Cardiac ventricle fibroblast (primary cell): ENCODE data around the gene SLC46A1. TPM values are rescaled to one million over a fixed set of nuclear protein-coding genes. Genes with fewer than 3 reads are reported as not detected.

Source experiments
- total RNA-seq: library from RNA; depleted of rRNA; stranded (reverse); fragments of >200 nt; gene quantifications from 2 replicates; pipeline ENCODE4 v1.2.3, GENCODE V29; 2015

SLC46A1 gene
- total RNA-seq, result 3.7 and 3.9 TPM in 2 replicates

DNA sequence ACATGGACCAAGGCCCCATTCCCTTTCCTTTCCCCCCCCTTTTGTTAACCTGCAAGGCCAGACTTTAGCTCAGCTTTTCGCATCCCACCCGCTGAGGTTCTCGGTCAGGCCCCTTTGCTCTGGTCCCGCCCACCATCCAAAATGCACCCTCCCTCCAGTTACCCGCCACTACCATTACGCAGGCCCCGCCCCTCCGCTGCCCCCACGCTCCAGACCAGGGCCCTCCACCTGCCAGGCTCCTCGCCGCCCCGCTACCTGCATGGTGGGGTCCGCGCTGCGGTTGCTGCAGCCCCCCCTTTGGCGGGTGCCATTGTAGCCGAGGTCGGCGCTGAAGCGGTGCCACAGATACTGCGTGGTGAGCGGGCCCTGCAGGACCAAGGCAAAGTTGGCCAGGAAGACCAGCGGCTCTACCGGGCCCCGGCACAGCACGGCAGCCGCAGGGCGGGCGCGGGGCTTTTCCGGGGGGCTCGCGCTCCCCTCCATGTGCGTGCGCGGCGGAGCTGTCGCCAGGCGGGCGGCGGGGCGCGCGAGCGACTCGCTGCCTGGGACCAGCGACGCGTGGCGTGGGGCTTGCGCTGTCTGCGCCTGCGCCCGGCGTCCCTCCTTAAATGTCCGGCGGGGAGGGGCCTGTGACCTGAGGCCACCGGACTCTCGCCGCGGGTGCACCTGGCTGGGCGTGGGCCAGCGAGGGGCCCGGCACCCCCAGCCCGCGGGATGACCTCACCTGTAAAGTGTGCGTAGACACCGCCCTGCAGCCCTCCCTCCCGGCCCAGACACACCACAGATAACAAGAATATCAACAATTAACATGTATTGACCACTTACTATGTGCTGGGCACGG lies at the start of gene SLC46A1:
SLC46A1 (minus strand) TSS at position 581 of the 841 bp plus-strand sequence; CDS start at position 483, 98 bp downstream.

DNA sequence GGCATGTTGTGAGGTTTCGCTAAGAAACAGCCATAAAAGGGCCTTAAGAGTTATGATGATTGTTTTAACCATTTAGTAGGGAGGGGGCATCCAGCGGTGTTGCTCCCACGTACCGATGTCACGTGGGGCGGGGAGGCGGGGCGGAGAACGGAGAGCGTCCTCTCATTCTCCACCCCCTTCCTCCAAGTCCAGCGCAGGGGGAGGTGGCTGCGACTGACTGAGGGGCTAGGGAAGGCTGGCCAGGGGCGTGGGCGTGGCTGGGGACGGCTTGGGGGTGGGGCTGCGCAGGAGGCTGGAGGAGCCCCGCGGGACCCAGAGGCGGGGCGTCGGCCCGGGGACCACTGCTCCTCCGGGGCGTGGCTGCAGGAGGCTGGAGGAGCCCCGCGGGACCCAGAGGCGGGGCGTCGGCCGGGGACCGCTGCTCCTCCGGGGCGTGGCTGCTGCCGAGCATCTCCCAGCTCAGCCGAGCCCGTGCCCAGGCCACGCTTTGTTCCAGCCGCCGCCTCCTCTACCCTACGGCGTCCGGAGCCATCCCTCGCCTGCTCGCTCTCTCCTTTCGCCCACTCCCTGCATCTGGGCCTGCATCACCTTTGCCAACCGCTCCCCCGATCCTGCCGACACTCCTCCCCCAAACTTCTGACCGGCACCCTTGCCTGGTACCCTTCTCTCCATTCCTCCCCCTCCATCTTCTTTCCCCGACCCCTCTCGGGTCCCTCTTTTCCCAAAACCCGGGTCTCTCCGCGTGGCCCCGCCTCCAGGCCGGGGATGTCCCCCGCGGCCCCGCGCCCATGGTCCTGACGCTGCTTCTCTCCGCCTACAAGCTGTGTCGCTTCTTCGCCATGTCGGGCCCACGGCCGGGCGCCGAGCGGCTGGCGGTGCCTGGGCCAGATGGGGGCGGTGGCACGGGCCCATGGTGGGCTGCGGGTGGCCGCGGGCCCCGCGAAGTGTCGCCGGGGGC lies 34.5 kb downstream of the SLC46A1 start, which contains the start of gene SARM1:
SARM1 (plus strand) TSS at position 450 of the 958 bp plus-strand sequence; CDS start at position 789, 339 bp downstream.

GRCh38 chr17:28370035-28370743 lies 35.8 kb downstream of the SLC46A1 start, which contains the start of gene VTN:
Gene VTN, minus strand, starts transcription at chr17:28370307. Its CDS starts 104 bp downstream, at chr17:28370203.

GRCh38 chr17:28364665-28365363 lies 41.2 kb downstream of the SLC46A1 start, which contains the start of gene SEBOX:
Gene SEBOX, minus strand, starts transcription at chr17:28365199. Its CDS starts 48 bp downstream, at chr17:28365151.

GRCh38 chr17:28357061-28357900 lies 48.7 kb downstream of the SLC46A1 start, which contains the start of gene POLDIP2:
Gene POLDIP2, minus strand, starts transcription at chr17:28357527. Its CDS starts 79 bp downstream, at chr17:28357448.

Other genes with a start within 250 kb of the SLC46A1 start
- gene TMEM97, start 87.0 kb downstream of the SLC46A1 start, total RNA-seq, result 8.9 and 11.7 TPM in 2 replicates
- 38.8 and 47.0 TPM in 2 replicates for gene IFT20, start 70.7 kb downstream of the SLC46A1 start, total RNA-seq
- 14.5 and 18.3 TPM in 2 replicates for gene TNFAIP1, start 70.5 kb downstream of the SLC46A1 start, total RNA-seq
- 58.3 and 78.0 TPM in 2 replicates for gene POLDIP2, start 48.7 kb downstream of the SLC46A1 start, total RNA-seq
- not detected in 2 replicates for gene SEBOX, start 41.0 kb downstream of the SLC46A1 start, total RNA-seq
- 1.4 and 3.5 TPM in 2 replicates for gene VTN, start 35.9 kb downstream of the SLC46A1 start, total RNA-seq
- 9.7 and 14.7 TPM in 2 replicates for gene SARM1, start 34.5 kb downstream of the SLC46A1 start, total RNA-seq
- gene SLC13A2, start 67.4 kb upstream of the SLC46A1 start, total RNA-seq, result not detected in 2 replicates
- gene FOXN1, start 100.1 kb upstream of the SLC46A1 start, total RNA-seq, result not detected in 2 replicates
- 23.6 and 27.8 TPM in 2 replicates for gene UNC119, start 146.4 kb upstream of the SLC46A1 start, total RNA-seq
- gene PIGS, start 165.3 kb upstream of the SLC46A1 start, total RNA-seq, result 46.3 and 60.7 TPM in 2 replicates
- gene ALDOC, start 170.7 kb upstream of the SLC46A1 start, total RNA-seq, result 93.7 and 95.1 TPM in 2 replicates
- 4.0 and 4.3 TPM in 2 replicates for gene SPAG5, start 192.8 kb upstream of the SLC46A1 start, total RNA-seq
- 0.68 and 2.8 TPM in 2 replicates for gene RSKR, start 208.0 kb upstream of the SLC46A1 start, total RNA-seq
- 74.2 and 90.4 TPM in 2 replicates for gene BLTP2, start 238.9 kb upstream of the SLC46A1 start, total RNA-seq